Gastroesophageal sphincter (tissue), 4 donors: ENCODE results near the gene MSANTD3. TPM values are rescaled to one million over a fixed set of nuclear protein-coding genes. Genes with fewer than 3 reads are reported as not detected.
"Not testable (repeated sequence)": the region's sequence is repeated elsewhere in the genome, so short reads cannot be mapped to it uniquely, and the experiment has no call there.

Source experiments
- ATAC-seq: fragments of 150-250 bp; one replicate; pipeline ENCODE4 v1.9.1; 2016; ENCODE audit warnings: mild to moderate bottlenecking, moderate library complexity
- H3K27ac ChIP-seq, 4 donors: fragments of 200-600 bp; sonication (generic) in 3 of 4; 1 replicate in 3 of 4; 2 replicates in 1 of 4; pipeline ENCODE4 v1.5.1; 2016 to 2019
- H3K27me3 ChIP-seq: fragments of 200-600 bp; sonication (generic); one replicate; pipeline ENCODE4 v1.5.1; 2019
- H3K36me3 ChIP-seq, 2 donors: fragments of 200-600 bp; sonication (generic); one replicate each; pipeline ENCODE4 v1.5.1; 2019; ENCODE audit warnings: control low read depth in 1 of 2
- H3K4me1 ChIP-seq, 3 donors: fragments of 200-600 bp; sonication (generic); 1 replicate in 2 of 3; 2 replicates in 1 of 3; pipeline ENCODE4 v1.5.1; 2016 to 2019; ENCODE audit warnings: control low read depth in 2 of 3
- H3K4me3 ChIP-seq, 2 donors: fragments of 200-600 bp; sonication (generic); one replicate each; pipeline ENCODE4 v1.5.1; 2019; ENCODE audit warnings: mild to moderate bottlenecking in 1 of 2, moderate library complexity in 1 of 2
- H3K9me3 ChIP-seq, 3 donors: fragments of 200-600 bp; sonication (generic); one replicate each; pipeline ENCODE4 v1.5.1; 2017 to 2019; ENCODE audit warnings: control low read depth in 2 of 3
- EP300 ChIP-seq: sonication (generic); formaldehyde crosslinking; IDR thresholded peaks from one replicate; pipeline ENCODE4 v1.6.1; 2017; ENCODE audit warnings: antibody characterized with exemption, mild to moderate bottlenecking
- POLR2A ChIP-seq, 2 donors: fragments of 450-650 bp; IDR thresholded peaks; one replicate each; pipeline ENCODE4 v1.6.1; 2017; ENCODE audit warnings: antibody characterized with exemption in 2 of 2, mild to moderate bottlenecking in 2 of 2, moderate library complexity in 1 of 2
- POLR2AphosphoS5 ChIP-seq: sonication (generic); formaldehyde crosslinking; IDR thresholded peaks from one replicate; pipeline ENCODE4 v1.6.1; 2017; ENCODE audit warnings: antibody characterized with exemption
- WGBS, 2 donors: methylation state at CpG; one replicate each; pipeline ENCODE4 v1.1.5; 2018; ENCODE audit warnings: low coverage in 1 of 2; 5-methylcytosine and 5-hydroxymethylcytosine counted together
- total RNA-seq, 4 donors: library from RNA; depleted of rRNA; stranded (reverse); fragments of >200 nt; gene quantifications; one replicate each; pipeline ENCODE4 v1.1.0, GENCODE V29; 2016
- TF ChIP-seq, protein P1 (sequence below), 4 experiments: fragments of 200-600 bp in 2 of 4; fragments of 450-650 bp in 2 of 4; sonication (generic) in 1 of 4; IDR thresholded peaks; one replicate each; pipeline ENCODE4 v1.5.1; 2017 to 2019; ENCODE audit warnings: antibody characterized with exemption in 4 of 4, mild to moderate bottlenecking in 2 of 4, moderate library complexity in 2 of 4

Gene MSANTD3
- 10 to 100 TPM; 19.1 to 56.9 (median 34.8) TPM for total RNA-seq

DNA sequence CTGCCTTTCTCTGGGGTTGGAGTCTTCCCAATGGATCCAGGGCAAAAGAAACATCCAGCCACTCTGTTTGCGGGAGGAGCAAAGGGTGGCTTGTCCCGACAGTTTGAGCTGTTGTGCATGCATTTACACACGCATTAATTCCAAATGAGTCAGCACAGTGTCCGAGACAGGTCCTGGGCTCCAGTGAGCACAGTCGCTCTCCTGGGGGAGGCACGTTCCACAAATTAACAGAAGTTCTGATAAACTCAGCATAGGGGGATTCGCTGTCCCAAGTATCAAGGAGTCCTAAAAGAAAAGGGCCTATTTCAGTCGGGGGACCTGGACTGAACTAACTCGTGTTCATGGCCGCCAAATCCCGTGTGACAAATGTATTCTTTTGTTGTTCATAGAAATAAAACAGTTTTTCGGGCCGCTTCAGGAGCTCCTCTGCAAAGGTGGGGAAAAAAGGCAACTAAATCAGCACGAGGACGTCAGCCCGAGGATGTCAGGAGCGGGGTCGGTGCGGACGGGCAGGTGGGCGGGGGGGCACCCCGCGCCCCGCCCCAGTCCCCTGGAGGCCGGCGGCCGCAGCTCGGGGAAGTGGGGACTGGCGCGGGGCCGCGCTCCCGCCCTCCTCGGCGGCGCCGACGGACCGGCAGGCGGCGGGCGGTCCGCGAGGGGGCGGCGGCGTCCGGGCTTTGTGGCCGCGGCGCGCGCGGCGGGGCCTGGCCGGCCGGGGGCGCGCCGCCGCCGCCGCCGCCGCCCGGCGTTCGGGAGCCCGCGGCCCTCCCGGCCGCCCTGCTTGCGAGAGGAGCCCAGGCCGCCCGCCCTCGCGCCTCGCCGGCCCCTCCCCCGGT is at the start of gene MSANTD3:
TSS of gene MSANTD3 (plus strand) at position 614 of the 836 bp plus-strand sequence. CDS start 14,796 bp downstream, outside the sequence.
- Histone ChIP-seq H3K4me1 (peaks cover 7 to 35% (median 11%) of the 10 kb centered on the region in 3 donors), H3K36me3 (no peaks in the 10 kb centered on the region), H3K27ac (peak within 1 kb of the TSS; percentile 93 to 98 (median 97)), H3K27me3 (peaks cover 5% of the 10 kb centered on the region), H3K4me3 (peak within 1 kb of the TSS; percentile 91 to 99), H3K9me3 (no peaks in the 10 kb centered on the region)
- ATAC-seq = peak; percentile 87
- 0 to 3% methylated on average over 8 to 10 of the region's 80 CpGs for WGBS, 2 donors
- no peak for TF ChIP-seq POLR2A (IDR thresholded peaks at IDR 0.05)
- no peak for TF ChIP-seq EP300
- TF ChIP-seq POLR2AphosphoS5 = peak; percentile 72
- TF ChIP-seq, protein P1, sequence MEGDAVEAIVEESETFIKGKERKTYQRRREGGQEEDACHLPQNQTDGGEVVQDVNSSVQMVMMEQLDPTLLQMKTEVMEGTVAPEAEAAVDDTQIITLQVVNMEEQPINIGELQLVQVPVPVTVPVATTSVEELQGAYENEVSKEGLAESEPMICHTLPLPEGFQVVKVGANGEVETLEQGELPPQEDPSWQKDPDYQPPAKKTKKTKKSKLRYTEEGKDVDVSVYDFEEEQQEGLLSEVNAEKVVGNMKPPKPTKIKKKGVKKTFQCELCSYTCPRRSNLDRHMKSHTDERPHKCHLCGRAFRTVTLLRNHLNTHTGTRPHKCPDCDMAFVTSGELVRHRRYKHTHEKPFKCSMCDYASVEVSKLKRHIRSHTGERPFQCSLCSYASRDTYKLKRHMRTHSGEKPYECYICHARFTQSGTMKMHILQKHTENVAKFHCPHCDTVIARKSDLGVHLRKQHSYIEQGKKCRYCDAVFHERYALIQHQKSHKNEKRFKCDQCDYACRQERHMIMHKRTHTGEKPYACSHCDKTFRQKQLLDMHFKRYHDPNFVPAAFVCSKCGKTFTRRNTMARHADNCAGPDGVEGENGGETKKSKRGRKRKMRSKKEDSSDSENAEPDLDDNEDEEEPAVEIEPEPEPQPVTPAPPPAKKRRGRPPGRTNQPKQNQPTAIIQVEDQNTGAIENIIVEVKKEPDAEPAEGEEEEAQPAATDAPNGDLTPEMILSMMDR (IDR thresholded peaks at IDR 0.05) = peak in 2 of 4 experiments; percentile 55

- no peak overlapping the region for H3K4me3 ChIP-seq
- peaks cover 0 to 14% (median 0%) of the 10 kb centered on the region in 3 donors for H3K9me3 ChIP-seq
- no peaks in the 10 kb centered on the region for H3K27me3 ChIP-seq
- TF ChIP-seq, protein P1 (IDR thresholded peaks at IDR 0.05) = no peak
- no peak for TF ChIP-seq EP300
- TF ChIP-seq POLR2A (IDR thresholded peaks at IDR 0.05) = no peak
- no peak for TF ChIP-seq POLR2AphosphoS5
- no peaks in the 10 kb centered on the region for H3K36me3 ChIP-seq
- WGBS, 2 donors = 50 to 92% methylated on average over 1 to 4 of the region's 4 CpGs
- ATAC-seq = no peak
- no peaks in the 10 kb centered on the region for H3K4me1 ChIP-seq
- no peak overlapping the region for H3K27ac ChIP-seq
These were observed 47.1 kb upstream of the MSANTD3 start for GRCh38 chr9:100379862-100380261.

GRCh38 chr9:100392989-100393388 is 34.0 kb upstream of the MSANTD3 start:
- H3K27ac ChIP-seq, H3K4me3 ChIP-seq, H3K27me3 ChIP-seq, H3K4me1 ChIP-seq, H3K9me3 ChIP-seq, ATAC-seq: not testable (repeated sequence)
- H3K36me3 ChIP-seq = peaks cover 0 to 11% of the 10 kb centered on the region in 2 donors
- no CpG with 5 or more reads among the region's 21 CpGs for WGBS, 2 donors

GRCh38 chr9:100394032-100394695 is 32.8 kb upstream of the MSANTD3 start:
- no peak for TF ChIP-seq POLR2AphosphoS5
- no peak for TF ChIP-seq EP300
- no peak for TF ChIP-seq POLR2A (IDR thresholded peaks at IDR 0.05)
- TF ChIP-seq, protein P1 (IDR thresholded peaks at IDR 0.05) = no peak
- Histone ChIP-seq H3K4me1 (no peaks in the 10 kb centered on the region), H3K27me3 (no peaks in the 10 kb centered on the region), H3K36me3 (peaks cover 0 to 11% of the 10 kb centered on the region in 2 donors), H3K9me3 (no peaks in the 10 kb centered on the region), H3K4me3 (no peak overlapping the region), H3K27ac (no peak overlapping the region)
- no peak for ATAC-seq

DNA sequence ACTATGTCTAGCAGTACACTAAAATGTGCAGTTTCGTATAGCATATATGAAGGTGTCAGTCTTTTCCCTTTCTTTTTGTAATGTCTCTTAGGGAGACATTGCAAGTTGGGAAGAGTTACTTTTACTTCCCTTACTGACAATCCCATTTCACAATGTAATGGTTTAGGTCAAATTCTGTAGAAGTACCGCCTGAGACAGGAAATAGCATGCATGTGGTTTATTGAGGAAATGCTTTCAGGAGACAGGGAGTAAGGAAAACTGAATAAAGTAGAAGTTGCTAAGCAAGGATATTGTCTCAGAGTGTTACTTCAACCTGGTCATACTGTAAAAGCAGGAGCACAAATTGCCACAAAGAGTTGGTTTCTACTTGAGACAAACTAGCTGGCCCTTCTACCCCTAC is 32.1 kb upstream of the MSANTD3 start:
- Histone ChIP-seq H3K9me3 (no peaks in the 10 kb centered on the region), H3K4me1 (no peaks in the 10 kb centered on the region), H3K4me3 (no peak overlapping the region), H3K27ac (no peak overlapping the region), H3K27me3 (no peaks in the 10 kb centered on the region), H3K36me3 (peaks cover 0 to 11% of the 10 kb centered on the region in 2 donors)
- 83 to 96% methylated on average over 2 of the region's 2 CpGs for WGBS, 2 donors
- TF ChIP-seq, protein P1 (IDR thresholded peaks at IDR 0.05) = no peak
- TF ChIP-seq POLR2AphosphoS5 (no peak), POLR2A (IDR thresholded peaks at IDR 0.05) (no peak), EP300 (no peak)
- no peak for ATAC-seq
